Measurements from ENCODE around the gene INSM2. TPM values are rescaled to one million over a fixed set of nuclear protein-coding genes. Genes with fewer than 3 reads are reported as not detected.

Gene INSM2, protein sequence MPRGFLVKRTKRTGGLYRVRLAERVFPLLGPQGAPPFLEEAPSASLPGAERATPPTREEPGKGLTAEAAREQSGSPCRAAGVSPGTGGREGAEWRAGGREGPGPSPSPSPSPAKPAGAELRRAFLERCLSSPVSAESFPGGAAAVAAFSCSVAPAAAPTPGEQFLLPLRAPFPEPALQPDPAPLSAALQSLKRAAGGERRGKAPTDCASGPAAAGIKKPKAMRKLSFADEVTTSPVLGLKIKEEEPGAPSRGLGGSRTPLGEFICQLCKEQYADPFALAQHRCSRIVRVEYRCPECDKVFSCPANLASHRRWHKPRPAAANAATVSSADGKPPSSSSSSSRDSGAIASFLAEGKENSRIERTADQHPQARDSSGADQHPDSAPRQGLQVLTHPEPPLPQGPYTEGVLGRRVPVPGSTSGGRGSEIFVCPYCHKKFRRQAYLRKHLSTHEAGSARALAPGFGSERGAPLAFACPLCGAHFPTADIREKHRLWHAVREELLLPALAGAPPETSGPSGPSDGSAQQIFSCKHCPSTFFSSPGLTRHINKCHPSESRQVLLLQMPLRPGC
- not detected for total RNA-seq

DNA sequence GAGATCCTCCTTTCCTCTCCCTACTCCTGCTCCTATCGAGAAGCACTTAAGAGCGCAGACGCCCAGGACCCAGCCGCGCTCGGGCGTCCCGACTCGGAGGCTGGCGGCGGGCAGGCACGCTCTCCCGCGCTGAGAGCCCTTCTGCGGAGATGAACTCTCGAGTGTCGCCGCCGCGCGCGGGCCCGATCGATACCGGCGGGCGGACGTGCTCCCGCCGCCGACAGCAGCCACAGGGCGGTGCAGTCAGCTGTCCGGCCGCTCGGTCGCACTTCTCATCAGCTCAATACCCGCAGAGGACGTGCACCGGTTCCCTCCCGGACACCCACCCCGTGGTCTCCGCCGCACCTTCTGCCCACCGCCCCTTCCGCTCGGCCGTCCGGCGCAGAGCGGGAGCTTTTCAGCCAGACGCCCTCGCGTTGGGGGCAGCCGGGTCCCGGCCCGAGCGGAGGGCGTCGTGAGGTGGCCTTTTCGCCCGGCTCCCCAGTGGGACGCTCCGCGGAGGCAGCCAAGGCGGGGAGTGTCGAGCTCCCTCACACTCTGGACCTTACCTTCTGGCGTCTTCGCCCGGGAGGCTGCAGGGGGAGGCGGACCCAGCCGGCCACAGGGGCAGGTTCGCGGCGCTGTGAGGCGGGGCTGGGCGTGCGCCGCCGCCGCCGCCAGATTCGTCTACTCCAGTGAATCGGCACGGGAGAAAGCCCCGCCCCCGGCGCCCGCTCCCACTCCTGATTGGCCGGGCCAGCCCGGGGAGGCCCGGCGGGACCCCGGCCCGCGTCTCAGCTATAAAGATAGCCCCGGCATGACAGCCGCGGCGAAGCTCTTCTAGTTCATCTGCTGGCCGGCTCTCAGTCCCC is at the start of gene INSM2:
Gene INSM2, plus strand, starts transcription at position 808 of the 851 bp plus-strand sequence. CDS start 89 bp downstream, outside the sequence.
- peak; percentile 75 for ATAC-seq

DNA sequence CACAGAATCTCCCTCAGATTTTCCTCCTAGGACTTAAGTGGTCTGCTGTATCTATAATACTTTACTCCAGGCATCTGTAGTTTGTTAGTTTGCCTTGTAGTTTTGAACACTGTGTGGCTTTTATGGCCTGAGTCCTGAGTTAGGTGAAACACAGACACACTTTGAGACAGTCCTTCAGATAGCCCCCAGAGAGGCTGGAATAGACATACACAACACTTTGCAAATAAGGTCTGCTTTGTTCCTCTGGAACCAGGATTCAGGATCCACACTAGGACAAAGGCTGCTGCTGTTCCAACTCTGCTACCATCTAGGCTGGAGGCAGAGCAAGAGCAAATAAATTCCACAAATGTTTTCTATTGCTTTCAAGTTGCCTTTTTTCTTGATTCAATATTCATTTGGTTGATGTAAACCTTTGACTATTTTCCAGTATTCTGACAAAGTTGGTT is 41.4 kb upstream of the INSM2 start:
- ATAC-seq = no peak

DNA sequence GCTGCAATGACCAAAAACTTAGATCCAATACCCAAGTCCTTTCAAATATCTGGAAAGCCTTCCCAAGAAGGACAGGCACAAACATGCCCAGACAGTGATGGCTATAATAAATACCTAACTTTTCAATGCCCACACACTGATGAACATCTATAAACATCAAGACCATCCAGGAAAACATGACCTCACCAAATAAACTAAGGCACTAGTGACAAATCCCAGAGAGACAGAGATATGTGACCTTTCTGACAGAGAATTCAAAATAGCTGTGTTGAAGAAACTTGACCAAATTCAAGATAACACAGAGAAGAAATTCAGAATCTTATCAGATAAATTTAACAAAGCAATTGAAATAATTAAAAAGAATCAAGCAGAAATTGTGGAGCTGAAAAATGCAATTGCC is 38.7 kb upstream of the INSM2 start:
- ATAC-seq = no peak

DNA sequence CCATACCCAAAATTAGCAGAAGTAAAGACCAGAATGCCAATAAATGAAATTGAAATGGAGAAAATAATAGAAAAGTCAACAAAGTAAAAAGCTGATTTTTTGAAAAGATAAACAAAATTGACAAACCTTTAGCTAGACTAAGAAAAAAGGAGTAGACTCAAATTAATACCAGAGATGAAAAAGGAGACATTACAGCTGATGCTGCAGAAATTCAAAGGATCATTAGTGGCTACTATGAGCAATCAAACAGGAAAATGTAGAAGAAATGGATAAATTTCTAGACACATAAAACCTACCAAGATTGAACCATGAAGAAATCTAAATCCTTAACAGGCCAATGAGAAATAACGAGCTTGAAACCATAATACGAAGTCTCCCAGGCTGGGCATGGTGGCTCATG is 34.8 kb upstream of the INSM2 start:
- ATAC-seq = no peak

DNA sequence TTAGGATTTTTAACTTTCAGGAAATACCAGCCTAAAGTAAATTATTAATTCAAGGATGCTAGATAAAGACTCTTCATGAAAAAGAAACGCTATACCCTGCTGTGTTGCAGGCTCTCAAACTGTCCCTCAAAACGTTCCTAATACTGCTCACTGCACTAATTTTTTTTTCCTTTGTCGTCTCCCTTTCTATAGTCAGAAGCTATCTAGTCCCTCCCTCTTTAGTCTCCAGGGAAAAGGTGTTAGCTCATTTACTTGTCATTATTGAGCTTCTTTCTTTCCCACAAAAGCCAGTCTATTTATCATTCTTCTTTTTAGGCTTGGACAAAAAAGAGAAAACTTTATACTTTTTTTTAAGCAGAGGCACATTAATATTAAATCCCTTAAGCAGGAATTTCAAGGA is 30.3 kb upstream of the INSM2 start:
- no peak for ATAC-seq

DNA sequence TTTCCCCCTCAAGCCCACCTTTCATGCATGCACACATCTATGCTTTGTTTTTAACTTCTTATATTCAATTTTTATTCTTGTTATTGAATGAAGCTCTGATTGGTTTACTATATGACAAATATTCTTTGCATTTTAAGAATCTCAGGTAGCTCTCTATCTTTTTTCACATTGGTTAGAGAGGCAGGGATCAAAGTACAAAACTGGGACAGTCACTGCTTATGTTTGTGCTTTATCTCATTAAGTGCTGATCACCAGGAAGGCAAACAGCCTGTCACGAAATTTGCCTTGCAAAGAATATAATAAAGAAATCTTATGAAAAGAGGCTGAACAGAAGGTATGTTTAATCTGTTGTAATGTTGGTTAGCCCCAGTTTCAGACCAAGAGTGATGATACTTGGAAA is 29.7 kb upstream of the INSM2 start:
- ATAC-seq = no peak

DNA sequence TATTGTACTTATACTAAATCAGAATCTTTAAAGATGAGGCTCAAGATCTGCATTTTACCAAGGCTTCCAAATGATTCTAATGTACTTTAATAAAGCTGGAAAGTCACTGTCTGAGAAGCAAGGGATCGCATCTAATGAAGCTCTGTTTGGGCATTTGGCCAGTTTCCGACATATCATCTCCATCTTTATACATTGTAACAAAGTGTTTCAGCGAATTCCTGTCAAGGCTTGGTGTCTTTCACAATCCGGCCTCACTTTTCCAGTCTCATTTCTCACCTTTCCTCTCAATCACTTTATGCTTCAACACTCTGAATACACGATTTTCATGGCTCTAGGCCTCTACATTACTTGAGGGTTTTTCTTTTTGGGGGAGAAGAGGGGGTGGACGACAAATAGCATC is 27.5 kb upstream of the INSM2 start:
- ATAC-seq = no peak

DNA sequence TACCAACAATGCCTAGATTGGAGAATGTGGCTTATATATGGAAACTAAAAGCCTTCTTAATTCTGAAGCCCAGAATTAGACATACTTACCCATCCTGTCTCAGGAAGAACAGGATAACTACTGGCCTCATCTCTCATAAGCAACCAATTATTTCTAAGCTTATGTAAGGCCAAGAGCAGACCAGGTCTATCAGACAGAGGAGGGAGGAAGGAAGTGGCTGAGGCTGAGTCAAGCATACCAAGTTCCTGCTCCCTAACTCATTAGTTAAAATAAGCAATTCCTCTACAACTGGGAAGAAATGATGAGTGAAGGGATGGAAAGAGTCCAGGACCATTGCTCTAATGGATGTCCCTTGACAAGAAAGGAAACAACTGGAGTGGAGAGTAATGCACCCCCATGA is 27.0 kb upstream of the INSM2 start:
- no peak for ATAC-seq

DNA sequence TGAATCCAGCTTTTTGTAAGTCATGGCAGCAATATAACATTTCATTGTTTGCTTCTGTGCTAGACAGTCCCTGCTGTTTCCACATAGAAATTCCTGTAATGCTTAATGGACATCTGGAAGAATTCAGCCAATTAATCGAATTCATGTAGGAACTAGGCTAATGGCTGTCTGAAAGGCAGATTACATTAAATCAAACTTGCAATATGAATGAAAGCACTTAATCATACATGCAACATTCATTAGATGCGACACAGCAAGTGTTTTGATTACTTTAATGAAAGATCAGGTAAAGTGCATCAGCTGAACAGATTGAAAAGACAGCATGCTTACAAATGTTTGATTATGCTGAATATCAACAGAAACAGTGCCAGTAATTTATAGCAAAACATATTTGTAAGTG is 24.1 kb upstream of the INSM2 start:
- no peak for ATAC-seq

DNA sequence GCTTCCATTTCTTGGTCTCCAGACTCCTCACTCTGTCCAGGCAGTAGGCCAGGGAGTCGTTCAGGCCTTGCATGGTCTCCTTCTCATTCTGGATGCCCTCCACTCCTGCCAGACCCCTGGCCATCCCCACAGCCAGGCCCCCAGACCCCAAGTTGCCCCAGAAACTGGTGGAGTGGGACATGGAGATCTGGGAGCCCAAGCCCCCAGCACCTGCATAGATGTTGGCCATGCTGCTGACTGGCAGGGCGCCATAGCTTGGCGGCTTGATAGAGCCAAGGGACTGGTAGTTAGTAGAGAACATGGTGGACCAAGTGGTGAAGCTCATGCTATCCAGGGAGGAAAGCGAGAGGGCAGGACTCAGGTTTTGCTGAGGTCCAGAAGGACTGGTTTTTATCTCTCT is 21.2 kb upstream of the INSM2 start:
- no peak for ATAC-seq

DNA sequence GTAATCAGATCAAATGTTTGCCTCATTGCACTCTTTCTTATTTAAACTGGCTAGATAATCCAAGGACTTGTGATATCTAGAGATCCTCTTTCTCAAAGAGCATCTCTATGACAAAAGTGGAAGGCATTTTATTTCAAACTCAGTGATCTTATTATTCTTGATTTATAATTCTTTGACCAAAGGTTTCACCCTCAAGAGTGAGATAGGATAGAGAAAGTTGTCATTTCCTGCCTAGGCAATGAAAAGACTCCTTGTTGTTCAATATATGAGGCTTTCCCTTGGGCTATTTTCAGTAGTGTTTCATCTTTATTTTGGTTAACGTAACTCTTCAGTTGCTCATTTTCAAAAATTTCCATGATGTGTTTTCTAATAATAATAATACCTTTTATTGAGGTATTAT is 18.0 kb upstream of the INSM2 start:
- ATAC-seq = no peak

DNA sequence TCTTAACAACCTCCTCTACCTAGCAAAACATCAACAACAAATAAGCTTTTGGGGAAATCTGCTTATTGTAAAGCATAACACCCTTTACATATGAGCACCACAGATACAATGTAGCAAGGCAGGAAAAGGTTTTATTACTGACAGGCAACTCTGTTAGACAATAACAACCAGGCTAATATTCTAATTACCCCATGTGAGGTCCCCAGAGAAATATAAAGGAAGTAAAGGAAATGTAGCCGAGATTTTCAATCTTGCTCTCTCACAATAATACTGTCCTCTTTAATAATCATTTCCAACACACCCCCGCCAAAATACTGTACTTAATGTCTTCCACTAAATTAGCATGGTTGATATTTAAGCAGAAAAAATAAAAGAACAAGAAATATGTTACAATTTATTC is 14.0 kb upstream of the INSM2 start:
- no peak for ATAC-seq

DNA sequence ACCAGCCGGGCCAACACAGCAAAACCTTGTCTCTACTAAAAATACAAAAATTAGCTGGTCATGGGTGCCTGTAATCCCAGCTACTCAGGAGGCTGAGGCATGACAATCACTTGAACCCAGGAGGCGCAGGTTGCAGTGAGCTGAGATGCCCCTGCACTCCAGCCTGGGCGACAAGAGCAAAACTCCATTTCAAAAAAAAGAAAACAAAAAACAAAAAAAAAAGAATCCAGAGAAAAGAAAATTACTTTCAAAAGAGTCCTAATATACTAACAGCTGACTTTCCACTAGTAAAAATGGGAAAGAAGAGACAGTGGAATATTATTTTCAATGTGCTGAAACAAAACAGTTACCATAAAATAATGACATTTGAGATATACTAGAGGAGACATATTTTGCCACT is 8.3 kb upstream of the INSM2 start:
- no peak for ATAC-seq

DNA sequence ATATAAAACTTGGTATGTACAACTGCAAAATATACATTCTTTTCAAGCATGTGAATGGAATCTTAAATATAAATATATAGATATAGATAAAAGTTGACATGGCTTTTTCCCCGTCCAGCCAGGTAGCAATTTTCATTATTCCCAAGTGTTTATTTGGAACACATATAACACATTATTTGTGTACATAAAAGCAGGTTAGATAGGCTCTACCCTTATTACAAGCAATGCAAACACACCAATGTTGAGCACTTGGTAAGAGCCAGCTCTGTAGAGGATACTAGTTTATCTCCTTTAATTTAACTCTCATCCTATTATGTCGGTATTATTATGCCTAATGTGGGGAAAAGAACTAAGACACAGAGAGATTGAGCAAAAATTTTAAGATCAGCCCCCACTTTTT is 7.0 kb upstream of the INSM2 start:
- no peak for ATAC-seq

DNA sequence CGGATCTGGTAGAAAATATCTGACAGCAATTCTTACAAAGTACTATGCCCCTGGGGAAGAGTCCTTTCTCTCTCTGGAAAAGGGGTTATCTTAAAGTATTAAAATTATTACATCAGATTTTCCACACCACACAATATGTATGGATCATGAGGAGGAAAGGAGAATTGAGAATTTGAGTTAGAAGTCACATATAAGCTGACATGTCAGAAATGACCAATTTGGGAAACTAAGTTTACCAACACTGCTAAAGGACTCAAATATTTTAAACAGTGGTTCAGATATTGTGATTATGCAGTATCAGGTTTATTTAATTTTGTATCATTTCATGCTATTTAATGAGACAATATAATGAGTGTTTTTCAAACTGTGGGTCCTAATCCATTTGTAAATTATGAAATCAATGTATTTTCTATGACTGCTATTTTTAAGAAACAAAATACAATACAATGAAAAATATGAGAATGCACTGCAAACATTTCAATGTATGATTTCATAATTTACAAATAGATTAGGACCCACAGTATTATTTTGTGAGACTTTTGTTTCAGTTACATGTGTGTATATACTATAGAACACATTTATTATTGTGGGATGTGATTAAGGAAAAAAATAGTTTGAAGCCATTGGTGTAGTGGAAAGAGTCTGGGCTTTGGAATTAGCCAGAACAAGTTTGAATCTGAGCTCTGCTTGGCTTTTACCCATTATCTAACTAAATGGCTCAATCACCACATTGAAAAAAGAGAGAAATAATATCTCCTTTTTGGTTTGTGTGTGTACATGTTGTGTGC is 1.8 kb upstream of the INSM2 start:
- no peak for ATAC-seq

DNA sequence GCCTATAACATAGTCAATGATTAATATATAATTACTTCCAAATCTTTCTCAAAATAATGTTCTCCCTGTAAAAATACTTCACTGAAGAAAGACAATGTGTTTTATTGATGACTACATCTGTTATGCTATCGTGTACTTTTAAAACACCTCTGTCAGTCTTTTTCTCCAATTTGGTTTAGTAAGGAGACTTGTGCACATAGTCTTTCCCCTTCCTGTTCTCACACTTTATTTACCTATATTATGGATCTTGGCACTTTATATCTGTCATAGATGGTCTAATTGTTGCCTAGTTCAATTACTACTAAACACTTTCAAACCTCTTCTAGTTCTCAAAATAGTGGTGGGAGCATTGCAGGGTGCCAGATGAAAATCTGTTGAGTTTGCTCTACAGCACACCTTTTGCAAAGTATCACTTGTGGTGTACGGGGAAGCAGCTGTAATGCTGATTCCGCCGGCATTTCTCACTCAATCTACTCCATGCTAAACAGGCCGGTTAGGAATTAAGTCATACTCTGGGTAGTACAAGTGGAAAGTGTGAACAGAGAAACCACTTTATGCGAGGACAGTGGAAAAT is 1.1 kb upstream of the INSM2 start:
- ATAC-seq = no peak

DNA sequence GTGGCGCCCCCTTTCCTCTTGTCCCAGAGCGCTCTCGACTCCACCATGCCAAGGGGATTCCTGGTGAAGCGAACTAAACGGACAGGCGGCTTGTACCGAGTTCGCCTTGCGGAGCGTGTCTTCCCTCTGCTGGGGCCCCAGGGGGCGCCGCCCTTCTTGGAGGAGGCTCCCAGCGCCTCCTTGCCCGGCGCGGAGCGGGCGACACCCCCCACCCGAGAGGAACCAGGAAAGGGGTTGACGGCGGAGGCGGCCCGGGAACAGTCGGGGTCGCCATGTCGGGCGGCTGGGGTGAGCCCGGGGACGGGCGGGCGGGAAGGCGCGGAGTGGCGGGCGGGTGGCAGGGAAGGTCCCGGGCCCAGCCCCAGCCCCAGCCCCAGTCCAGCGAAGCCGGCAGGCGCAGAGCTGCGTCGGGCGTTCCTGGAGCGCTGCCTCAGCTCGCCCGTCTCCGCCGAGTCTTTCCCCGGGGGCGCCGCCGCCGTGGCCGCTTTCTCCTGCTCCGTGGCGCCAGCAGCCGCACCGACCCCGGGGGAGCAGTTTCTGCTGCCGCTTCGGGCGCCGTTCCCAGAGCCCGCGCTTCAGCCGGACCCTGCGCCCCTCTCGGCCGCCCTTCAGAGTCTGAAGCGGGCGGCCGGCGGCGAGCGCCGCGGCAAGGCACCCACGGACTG is 376 bp downstream of the INSM2 start:
- ATAC-seq = peak; percentile 32

DNA sequence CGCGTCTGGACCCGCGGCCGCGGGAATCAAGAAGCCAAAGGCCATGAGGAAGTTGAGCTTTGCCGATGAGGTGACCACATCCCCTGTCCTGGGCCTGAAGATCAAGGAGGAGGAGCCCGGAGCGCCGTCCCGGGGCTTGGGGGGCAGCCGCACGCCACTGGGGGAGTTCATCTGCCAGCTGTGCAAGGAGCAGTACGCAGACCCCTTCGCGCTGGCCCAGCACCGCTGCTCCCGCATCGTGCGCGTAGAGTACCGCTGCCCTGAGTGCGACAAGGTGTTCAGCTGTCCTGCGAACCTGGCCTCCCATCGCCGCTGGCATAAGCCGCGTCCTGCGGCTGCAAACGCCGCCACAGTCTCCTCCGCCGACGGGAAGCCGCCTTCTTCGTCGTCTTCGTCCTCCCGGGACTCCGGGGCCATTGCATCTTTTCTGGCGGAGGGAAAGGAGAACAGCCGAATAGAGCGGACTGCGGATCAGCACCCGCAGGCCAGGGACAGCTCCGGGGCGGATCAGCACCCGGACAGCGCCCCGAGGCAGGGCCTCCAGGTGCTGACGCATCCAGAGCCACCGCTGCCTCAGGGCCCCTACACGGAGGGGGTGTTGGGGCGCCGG is 1.0 kb downstream of the INSM2 start:
- peak; percentile 91 for ATAC-seq

DNA sequence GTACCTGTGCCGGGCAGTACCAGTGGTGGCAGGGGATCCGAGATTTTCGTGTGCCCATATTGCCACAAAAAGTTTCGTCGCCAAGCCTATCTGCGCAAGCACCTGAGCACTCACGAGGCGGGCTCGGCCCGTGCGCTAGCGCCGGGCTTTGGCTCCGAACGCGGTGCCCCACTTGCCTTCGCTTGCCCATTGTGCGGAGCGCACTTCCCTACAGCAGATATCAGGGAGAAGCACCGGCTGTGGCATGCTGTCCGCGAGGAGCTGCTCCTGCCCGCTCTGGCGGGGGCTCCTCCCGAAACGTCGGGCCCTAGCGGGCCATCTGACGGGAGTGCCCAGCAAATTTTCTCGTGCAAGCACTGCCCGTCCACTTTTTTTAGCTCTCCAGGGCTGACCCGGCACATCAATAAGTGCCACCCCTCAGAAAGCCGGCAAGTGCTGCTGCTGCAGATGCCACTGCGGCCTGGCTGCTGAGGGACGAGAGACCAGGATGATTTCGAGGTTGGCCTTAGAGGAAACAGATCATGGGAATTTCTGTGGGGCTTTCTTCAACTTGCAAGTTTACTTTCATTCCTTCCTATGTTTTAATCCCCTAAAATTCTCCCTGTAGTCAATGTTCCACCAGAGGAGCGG is 1.6 kb downstream of the INSM2 start:
- ATAC-seq = peak; percentile 14

DNA sequence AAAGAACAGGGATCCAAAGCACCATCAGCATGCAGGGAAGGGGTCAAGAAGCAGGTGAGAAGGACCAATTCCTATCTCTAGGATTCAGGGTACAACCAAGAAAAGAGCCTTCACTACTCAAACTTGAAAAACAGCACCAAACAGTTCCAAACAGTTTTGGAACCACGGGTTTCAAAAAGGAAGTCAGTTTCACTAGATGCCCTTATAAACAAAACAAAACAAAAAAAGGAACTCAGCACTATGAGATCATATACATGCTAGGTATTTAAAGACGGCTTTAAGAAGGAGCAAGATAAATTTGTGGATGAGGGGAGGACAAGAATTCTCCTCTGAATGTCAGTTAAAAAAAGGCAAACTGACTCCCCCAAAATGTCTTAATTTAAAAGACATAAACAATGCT is 6.0 kb downstream of the INSM2 start:
- ATAC-seq = no peak

DNA sequence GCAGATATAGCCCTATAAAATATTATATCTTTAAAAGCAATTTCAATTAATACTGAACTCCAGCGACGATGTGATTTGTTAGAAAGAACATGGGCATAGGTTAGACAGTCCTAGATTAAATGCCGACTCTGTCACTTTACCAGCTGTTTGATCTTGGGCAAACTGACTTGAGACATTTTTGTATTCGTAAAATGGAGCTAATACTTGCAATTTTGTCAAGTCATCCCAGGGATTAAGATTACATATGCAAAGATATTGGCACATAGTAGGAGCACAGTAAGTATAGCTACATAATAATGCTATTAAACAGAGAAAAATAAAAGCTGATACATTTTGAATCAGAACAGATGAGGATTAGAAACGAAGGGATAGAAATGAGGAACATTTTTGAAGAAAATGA is 9.0 kb downstream of the INSM2 start:
- no peak for ATAC-seq

Measured in esophagus mucosa (tissue), 1 donor.